Common myeloid progenitor, CD34-positive (primary cell): ENCODE results near the gene AP5M1.
A peak's percentile ranks its signal among the peaks of the same experiment; 100 is the strongest.

Source experiments
- CTCF ChIA-PET: fragments of 350-600 bp; sonication (Branson Sonifier 250); formaldehyde crosslinking; loops from one replicate; lab custom pipeline; 2021; ENCODE audit warnings: antibody characterized with exemption; lab: Charles Lee
- POLR2A ChIA-PET: fragments of 350-600 bp; sonication (Branson Sonifier 250); formaldehyde crosslinking; loops from one replicate; lab custom pipeline; 2021; ENCODE audit warnings: antibody characterized with exemption; lab: Charles Lee
- DNase-seq, 3 donors: peaks; one replicate each; pipeline versions ENCODE4 v3.0.0 to v3.0.0-alpha.2; 2013
- H3K27ac ChIP-seq, 2 experiments: 1 replicate in 1 of 2; 2 replicates in 1 of 2; pipeline ENCODE4 v1.7.0; 2013; ENCODE audit warnings: inconsistent platforms in 2 of 2, low read length in 2 of 2, mild to moderate bottlenecking in 2 of 2, low read depth in 1 of 2, moderate library complexity in 1 of 2; ENCODE audit not compliant: severe bottlenecking in 2 of 2, insufficient read depth in 1 of 2, poor library complexity in 1 of 2
- H3K27me3 ChIP-seq, 5 experiments: replicated peaks in 2 of 5; 1 replicate in 3 of 5; 2 replicates in 2 of 5; pipeline versions ENCODE4 v1.6.1 to v1.7.0; 2013; ENCODE audit warnings: low read length in 4 of 5, mild to moderate bottlenecking in 2 of 5, moderate library complexity in 2 of 5, inconsistent platforms in 1 of 5; ENCODE audit not compliant: insufficient read depth in 5 of 5, control insufficient read depth in 4 of 5
- H3K36me3 ChIP-seq, 4 experiments: 1 replicate in 2 of 4; 2 replicates in 2 of 4; pipeline versions ENCODE4 v1.6.1 to v1.7.0; 2013; ENCODE audit warnings: low read length in 3 of 4, control low read depth in 1 of 4, mild to moderate bottlenecking in 1 of 4; ENCODE audit not compliant: control insufficient read depth in 4 of 4, insufficient read depth in 4 of 4
- H3K4me1 ChIP-seq, 4 experiments: 1 replicate in 3 of 4; 2 replicates in 1 of 4; pipeline versions ENCODE4 v1.6.1 to v1.7.1; 2013; ENCODE audit warnings: low read length in 3 of 4, mild to moderate bottlenecking in 3 of 4, control low read depth in 1 of 4, inconsistent platforms in 1 of 4, moderate library complexity in 1 of 4; ENCODE audit not compliant: control insufficient read depth in 4 of 4, insufficient read depth in 4 of 4; ENCODE audit errors: control extremely low read depth in 1 of 4
- H3K4me3 ChIP-seq, 7 experiments: 1 replicate in 4 of 7; 2 replicates in 3 of 7; pipeline versions ENCODE4 v1.5.1 to v1.7.0; 2013; ENCODE audit warnings: mild to moderate bottlenecking in 7 of 7, low read length in 6 of 7, moderate library complexity in 6 of 7, inconsistent platforms in 2 of 7, low read depth in 2 of 7, control low read depth in 1 of 7; ENCODE audit not compliant: insufficient read depth in 4 of 7, control insufficient read depth in 1 of 7; ENCODE audit errors: extremely low read depth in 1 of 7
- H3K9me3 ChIP-seq, 5 experiments: 1 replicate in 4 of 5; 2 replicates in 1 of 5; pipeline versions ENCODE4 v1.6.1 to v1.7.1; 2013; ENCODE audit warnings: low read length in 4 of 5, mild to moderate bottlenecking in 2 of 5, inconsistent platforms in 1 of 5, low read depth in 1 of 5, moderate library complexity in 1 of 5; ENCODE audit not compliant: control insufficient read depth in 4 of 5, insufficient read depth in 2 of 5; ENCODE audit errors: control extremely low read depth in 1 of 5
- WGBS: methylation state at CpG from one replicate; pipeline ENCODE4 v1.1.5; 2013; ENCODE audit not compliant: insufficient coverage; 5-methylcytosine and 5-hydroxymethylcytosine counted together

Gene AP5M1

GRCh38 chr14:57287745-57288144 is 19.0 kb downstream of the AP5M1 start:
- no peaks in the 10 kb centered on the region for H3K9me3 ChIP-seq
- no CpG with 5 or more reads among the region's 2 CpGs for WGBS

GRCh38 chr14:57290751-57291150 is 22.0 kb downstream of the AP5M1 start:
- CTCF ChIA-PET = interaction anchor here (1.7 to 1.9 kb wide), 2 partner anchors 22 to 799 kb away, joined by 6 to 8 read pairs; partner anchors contain the start of genes AP5M1 and EXOC5

More at GRCh38 chr14:57287745-57288144, 19.0 kb downstream of the AP5M1 start:
- Histone ChIP-seq H3K27ac (no peak overlapping the region), H3K4me1 (no peaks in the 10 kb centered on the region), H3K27me3 (no peaks in the 10 kb centered on the region), H3K36me3 (peaks cover 13 to 44% (median 27%) of the 10 kb centered on the region in 4 experiments), H3K4me3 (no peak overlapping the region)
- POLR2A ChIA-PET = no interaction called here
- no peak for DNase-seq
- CTCF ChIA-PET = interaction anchor here (1.3 kb wide), 1 partner anchor 9 kb away, joined by 4 read pairs; no protein-coding TSS in a partner anchor

GRCh38 chr14:57291692-57292647 is 23.2 kb downstream of the AP5M1 start:
- H3K4me1 ChIP-seq = no peaks in the 10 kb centered on the region
- H3K27ac ChIP-seq = no peak overlapping the region
- H3K27me3 ChIP-seq = no peaks in the 10 kb centered on the region
- ChIA-PET CTCF (interaction anchor here (0.5 to 1.4 kb wide), 3 partner anchors 9 to 801 kb away, joined by 3 to 4 read pairs (median 4); no protein-coding TSS in a partner anchor), POLR2A (no interaction called here)
- H3K9me3 ChIP-seq = no peaks in the 10 kb centered on the region
- DNase-seq = no peak
- peaks cover 3 to 17% (median 11%) of the 10 kb centered on the region in 4 experiments for H3K36me3 ChIP-seq
- 100% methylated on average over 1 of the region's 6 CpGs for WGBS
- no peak overlapping the region for H3K4me3 ChIP-seq

More at GRCh38 chr14:57290751-57291150, 22.0 kb downstream of the AP5M1 start:
- Histone ChIP-seq H3K9me3 (no peaks in the 10 kb centered on the region), H3K4me3 (no peak overlapping the region), H3K4me1 (no peaks in the 10 kb centered on the region), H3K36me3 (peaks cover 4 to 24% (median 14%) of the 10 kb centered on the region in 4 experiments), H3K27ac (no peak overlapping the region), H3K27me3 (no peaks in the 10 kb centered on the region)
- 98% methylated on average over 5 of the region's 5 CpGs for WGBS
- no peak for DNase-seq
- POLR2A ChIA-PET = no interaction called here

GRCh38 chr14:57293866-57294837 is 25.4 kb downstream of the AP5M1 start:
- ChIA-PET CTCF (interaction anchor here (0.7 to 2.0 kb wide), 8 partner anchors 10 to 804 kb away, joined by 3 to 9 read pairs (median 4); no protein-coding TSS in a partner anchor), POLR2A (no interaction called here)
- Histone ChIP-seq H3K27me3 (no peaks in the 10 kb centered on the region), H3K27ac (no peak overlapping the region), H3K4me3 (no peak overlapping the region), H3K9me3 (no peaks in the 10 kb centered on the region), H3K36me3 (peaks cover 0 to 8% (median 5%) of the 10 kb centered on the region in 4 experiments), H3K4me1 (no peaks in the 10 kb centered on the region)
- peak; percentile 19 to 55 (median 41) for DNase-seq
- no CpG with 5 or more reads among the region's 1 CpG for WGBS

GRCh38 chr14:57295239-57295638 is 26.5 kb downstream of the AP5M1 start:
- POLR2A ChIA-PET = no interaction called here
- Histone ChIP-seq H3K27me3 (no peaks in the 10 kb centered on the region), H3K36me3 (peaks cover 0 to 4% (median 2%) of the 10 kb centered on the region in 4 experiments), H3K4me1 (no peaks in the 10 kb centered on the region), H3K9me3 (no peaks in the 10 kb centered on the region), H3K4me3 (no peak overlapping the region), H3K27ac (no peak overlapping the region)
- CTCF ChIA-PET = interaction anchor here (1.2 to 2.0 kb wide), 6 partner anchors 9 to 805 kb away, joined by 3 to 9 read pairs (median 4); no protein-coding TSS in a partner anchor
- DNase-seq = no peak
- 80% methylated on average over 1 of the region's 1 CpG for WGBS

- no peaks in the 10 kb centered on the region for H3K4me1 ChIP-seq
- ChIA-PET CTCF (interaction anchor here (2.2 kb wide), 1 partner anchor 10 kb away, joined by 4 read pairs; no protein-coding TSS in a partner anchor), POLR2A (no interaction called here)
- H3K27me3 ChIP-seq = peaks cover 0 to 2% (median 0%) of the 10 kb centered on the region in 5 experiments
- no peak for DNase-seq
- H3K36me3 ChIP-seq = no peaks in the 10 kb centered on the region
- H3K9me3 ChIP-seq = no peaks in the 10 kb centered on the region
- no peak overlapping the region for H3K4me3 ChIP-seq
- WGBS = 96% methylated on average over 4 of the region's 4 CpGs
- H3K27ac ChIP-seq = no peak overlapping the region
These were observed 29.1 kb downstream of the AP5M1 start for GRCh38 chr14:57297852-57298251.
